Activated gamma-delta T cell treated with Interleukin-2 at 50 U/mL for 16 hours (primary cell): Measurements from ENCODE around the gene KCNQ1.

Experiments
- DNase-seq: peaks from one replicate; pipeline ENCODE4 v3.0.0-alpha.2; 2020

KCNQ1 gene

GRCh38 chr11:2836315-2837095, 391.7 kb downstream of the KCNQ1 start:
- DNase-seq, result no peak

GRCh38 chr11:2837096-2837601, 392.3 kb downstream of the KCNQ1 start:
- DNase-seq, result no peak

- DNase-seq, result no peak
Measured at GRCh38 chr11:2837651-2838050, 392.8 kb downstream of the KCNQ1 start.

- no peak for DNase-seq
Measured at GRCh38 chr11:2838091-2838490, 393.3 kb downstream of the KCNQ1 start.

- DNase-seq, result no peak
Measured at GRCh38 chr11:2838676-2839294, 394.0 kb downstream of the KCNQ1 start.

GRCh38 chr11:2839395-2839943, 394.7 kb downstream of the KCNQ1 start:
- no peak for DNase-seq

- no peak for DNase-seq
Measured at GRCh38 chr11:2841411-2842190, 396.8 kb downstream of the KCNQ1 start.

GRCh38 chr11:2842876-2843275, 398.1 kb downstream of the KCNQ1 start:
- no peak for DNase-seq

GRCh38 chr11:2843551-2843950, 398.7 kb downstream of the KCNQ1 start:
- no peak for DNase-seq

GRCh38 chr11:2844116-2844842, 399.5 kb downstream of the KCNQ1 start:
- no peak for DNase-seq

- DNase-seq, result no peak
Measured at GRCh38 chr11:2844996-2845395, 400.2 kb downstream of the KCNQ1 start.

- no peak for DNase-seq
Measured at GRCh38 chr11:2846056-2846455, 401.2 kb downstream of the KCNQ1 start.

- DNase-seq, result no peak
Measured at GRCh38 chr11:2846470-2846869, 401.7 kb downstream of the KCNQ1 start.

GRCh38 chr11:2847561-2847960, 402.8 kb downstream of the KCNQ1 start:
- DNase-seq, result no peak

GRCh38 chr11:2848497-2848896, 403.7 kb downstream of the KCNQ1 start:
- DNase-seq, result no peak

GRCh38 chr11:2849994-2850770, 405.4 kb downstream of the KCNQ1 start:
- DNase-seq, result no peak

- DNase-seq, result no peak
Measured at GRCh38 chr11:2853401-2853800, 408.6 kb downstream of the KCNQ1 start.

- no peak for DNase-seq
Measured at GRCh38 chr11:2853997-2854560, 409.3 kb downstream of the KCNQ1 start.

- no peak for DNase-seq
Measured at GRCh38 chr11:2855162-2855561, 410.4 kb downstream of the KCNQ1 start.

GRCh38 chr11:2857276-2857675, 412.5 kb downstream of the KCNQ1 start:
- no peak for DNase-seq

- DNase-seq, result no peak
Measured at GRCh38 chr11:2857918-2858317, 413.1 kb downstream of the KCNQ1 start.
